GM10266 (cell line): ENCODE measurements around the gene PRMT7.

Experiments
- DNase-seq: peaks from one replicate; pipeline ENCODE4 v3.0.0; 2012; ENCODE audit errors: extremely low spot score
- TF ChIP-seq, protein P1 (sequence below): IDR thresholded peaks from 2 replicates; pipeline ENCODE4 v1.5.1; 2012; ENCODE audit warnings: mild to moderate bottlenecking, low read depth; ENCODE audit not compliant: control insufficient read depth, insufficient read depth; ENCODE audit errors: missing control alignments

PRMT7 gene

DNA sequence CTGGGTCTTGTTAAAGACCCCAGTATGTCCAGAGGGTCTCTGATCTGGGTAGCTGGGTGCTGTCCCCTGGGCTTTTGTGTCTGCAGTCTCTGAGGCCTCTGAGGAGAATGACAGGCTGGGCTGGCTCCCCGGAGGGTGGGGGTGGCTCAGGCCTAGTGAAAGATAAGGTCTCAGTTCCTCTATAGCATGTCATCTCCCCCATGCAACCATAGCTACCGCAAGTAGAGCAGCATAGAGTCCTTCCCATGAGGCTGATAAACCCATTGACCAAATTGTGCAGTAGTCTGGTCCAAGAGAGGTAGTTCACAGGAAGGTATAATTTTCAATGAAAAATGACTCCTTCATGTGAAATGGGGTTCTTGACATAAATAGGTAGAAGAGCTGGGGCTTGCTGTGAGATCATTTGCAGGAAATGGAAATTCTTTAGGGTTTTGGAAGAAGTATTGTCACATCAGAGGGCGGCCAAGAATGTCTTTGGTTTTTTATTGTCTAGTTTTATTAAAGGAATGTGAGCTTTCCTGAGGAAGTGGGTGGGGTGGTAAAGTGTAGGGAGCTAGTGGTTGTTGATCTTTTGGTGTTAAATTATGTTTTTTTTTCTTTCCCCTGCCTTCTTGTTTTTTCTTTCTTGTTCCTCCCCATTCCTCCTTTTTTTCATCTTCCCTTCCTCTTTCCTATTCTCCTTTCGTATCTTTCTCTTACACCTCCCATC, 21.0 kb upstream of the PRMT7 start:
- DNase-seq = peak; percentile 88
- TF ChIP-seq, protein P1, sequence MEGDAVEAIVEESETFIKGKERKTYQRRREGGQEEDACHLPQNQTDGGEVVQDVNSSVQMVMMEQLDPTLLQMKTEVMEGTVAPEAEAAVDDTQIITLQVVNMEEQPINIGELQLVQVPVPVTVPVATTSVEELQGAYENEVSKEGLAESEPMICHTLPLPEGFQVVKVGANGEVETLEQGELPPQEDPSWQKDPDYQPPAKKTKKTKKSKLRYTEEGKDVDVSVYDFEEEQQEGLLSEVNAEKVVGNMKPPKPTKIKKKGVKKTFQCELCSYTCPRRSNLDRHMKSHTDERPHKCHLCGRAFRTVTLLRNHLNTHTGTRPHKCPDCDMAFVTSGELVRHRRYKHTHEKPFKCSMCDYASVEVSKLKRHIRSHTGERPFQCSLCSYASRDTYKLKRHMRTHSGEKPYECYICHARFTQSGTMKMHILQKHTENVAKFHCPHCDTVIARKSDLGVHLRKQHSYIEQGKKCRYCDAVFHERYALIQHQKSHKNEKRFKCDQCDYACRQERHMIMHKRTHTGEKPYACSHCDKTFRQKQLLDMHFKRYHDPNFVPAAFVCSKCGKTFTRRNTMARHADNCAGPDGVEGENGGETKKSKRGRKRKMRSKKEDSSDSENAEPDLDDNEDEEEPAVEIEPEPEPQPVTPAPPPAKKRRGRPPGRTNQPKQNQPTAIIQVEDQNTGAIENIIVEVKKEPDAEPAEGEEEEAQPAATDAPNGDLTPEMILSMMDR = no peak

DNA sequence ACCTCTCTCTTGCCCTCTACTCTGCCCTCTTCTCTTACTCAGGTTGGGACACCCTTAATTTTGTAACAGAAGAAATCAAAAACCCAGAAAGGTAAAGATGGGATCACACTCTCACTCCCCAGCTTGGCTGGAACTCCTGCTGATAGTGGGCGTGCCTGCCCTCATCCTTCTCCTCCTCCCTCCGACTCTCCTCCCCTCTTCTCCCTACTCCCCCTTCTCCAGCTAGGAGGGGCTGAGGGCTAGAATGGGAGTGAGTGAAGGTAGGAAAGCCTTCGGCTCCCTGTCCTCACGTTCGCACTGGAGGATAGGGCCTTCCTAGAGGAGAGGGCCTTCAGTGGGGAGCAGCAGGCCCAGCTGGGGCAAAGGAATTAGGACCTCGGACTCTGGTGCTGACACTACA, 20.4 kb upstream of the PRMT7 start:
- TF ChIP-seq, protein P1 = no peak
- DNase-seq = no peak

DNA sequence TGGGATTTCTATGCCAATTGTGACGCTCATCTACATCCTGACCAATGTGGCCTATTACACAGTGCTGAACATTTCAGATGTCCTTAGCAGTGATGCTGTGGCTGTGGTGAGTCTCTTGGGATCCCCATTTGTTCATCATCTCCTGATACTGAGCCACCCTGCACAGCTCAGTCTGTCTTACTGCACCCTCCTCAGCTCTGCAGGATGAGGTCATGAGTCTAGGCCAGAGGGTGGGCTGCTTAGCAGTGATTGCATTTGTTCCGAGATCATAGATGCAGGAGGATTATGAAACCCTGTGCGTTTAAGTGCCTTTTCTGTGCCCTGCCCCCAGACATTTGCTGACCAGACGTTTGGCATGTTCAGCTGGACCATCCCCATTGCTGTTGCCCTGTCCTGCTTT, 19.6 kb upstream of the PRMT7 start:
- DNase-seq = no peak
- TF ChIP-seq, protein P1 = no peak

DNA sequence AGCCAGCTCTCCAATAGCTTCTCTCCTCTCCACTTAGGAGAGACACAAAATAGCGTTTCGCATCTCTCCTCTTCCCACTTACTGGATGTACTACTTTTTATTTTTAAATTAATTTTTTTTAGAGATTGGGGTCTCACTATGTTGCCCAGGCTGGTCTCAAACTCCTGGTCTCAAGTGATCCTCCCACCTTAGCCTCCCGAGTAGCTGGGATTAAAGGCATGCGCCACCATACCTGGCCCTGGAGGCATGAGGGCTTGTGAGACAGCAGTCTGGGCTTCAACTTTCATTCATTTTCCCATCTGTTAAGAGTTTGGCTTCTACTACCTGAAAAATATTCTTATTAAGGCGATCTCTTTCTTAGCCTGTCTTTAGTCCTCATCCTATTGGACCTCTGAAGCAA, 18.4 kb upstream of the PRMT7 start:
- TF ChIP-seq, protein P1 = no peak
- no peak for DNase-seq

DNA sequence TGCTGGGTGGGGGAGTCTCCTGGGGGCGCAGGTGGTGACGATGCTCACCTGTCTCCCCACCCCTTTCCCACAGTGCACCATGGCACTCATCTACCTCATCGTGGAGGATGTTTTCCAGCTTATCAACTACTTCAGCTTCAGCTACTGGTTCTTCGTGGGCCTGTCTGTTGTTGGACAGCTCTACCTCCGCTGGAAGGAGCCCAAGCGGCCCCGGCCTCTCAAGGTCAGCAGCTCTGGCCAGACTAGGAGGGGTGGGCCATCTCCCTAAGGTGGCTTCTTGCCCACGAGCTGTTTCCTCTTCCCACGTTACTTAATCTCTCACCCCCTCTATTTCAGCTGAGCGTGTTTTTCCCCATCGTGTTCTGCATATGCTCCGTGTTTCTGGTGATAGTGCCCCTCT, 14.5 kb upstream of the PRMT7 start:
- DNase-seq = no peak
- TF ChIP-seq, protein P1 = no peak

DNA sequence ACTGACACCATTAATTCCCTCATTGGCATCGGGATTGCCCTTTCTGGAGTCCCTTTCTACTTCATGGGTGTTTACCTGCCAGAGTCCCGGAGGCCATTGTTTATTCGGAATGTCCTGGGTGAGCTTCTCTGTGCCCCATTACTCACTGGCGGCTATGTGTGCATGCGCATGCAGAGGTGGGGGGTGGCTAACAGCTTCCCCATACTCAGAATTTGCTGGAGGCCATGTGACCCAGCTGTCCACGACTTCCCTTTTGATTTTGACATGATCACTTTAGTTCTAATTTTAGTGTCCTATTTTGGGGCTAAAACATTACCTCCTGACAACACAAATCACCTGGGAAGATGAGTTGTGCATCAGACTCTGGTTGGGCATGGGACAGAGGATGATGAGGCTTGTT, 14.1 kb upstream of the PRMT7 start:
- TF ChIP-seq, protein P1 = no peak
- no peak for DNase-seq

DNA sequence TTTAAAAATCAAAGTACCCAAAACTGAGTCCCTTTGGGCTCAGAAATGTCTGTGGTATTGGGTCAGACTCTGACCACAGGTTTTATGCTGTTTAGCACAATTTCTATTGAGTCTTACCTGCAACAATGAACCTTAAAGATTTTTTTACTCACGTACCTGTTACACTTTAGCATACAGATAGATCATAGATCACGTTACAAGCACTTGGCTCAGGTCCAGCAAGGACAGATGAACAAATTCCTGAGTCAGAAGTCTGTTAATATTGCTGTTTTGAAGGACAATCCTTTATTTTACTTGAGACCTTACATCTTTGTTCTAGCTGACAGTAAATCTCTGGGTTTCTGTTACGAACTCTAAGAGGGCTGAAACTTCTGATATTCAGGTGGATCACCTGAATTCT, 12.9 kb upstream of the PRMT7 start:
- TF ChIP-seq, protein P1 = no peak
- no peak for DNase-seq
